Type B pancreatic cell (in vitro differentiated cells): Measurements from ENCODE around the gene UGT1A4. TPM values are rescaled to one million over a fixed set of nuclear protein-coding genes. Genes with fewer than 3 reads are reported as not detected.
"Not testable (repeated sequence)": the region's sequence is repeated elsewhere in the genome, so short reads cannot be mapped to it uniquely, and the experiment has no call there.

Experiments used
- DNase-seq: peaks from one replicate; pipeline ENCODE4 v3.0.0; 2021; ENCODE audit warnings: mixed read lengths; ENCODE audit not compliant: unreplicated experiment; ENCODE audit errors: extremely low spot score
- H3K27ac Mint-ChIP-seq: 2 replicates; pipeline ENCODE4 v1.8.0; 2021; ENCODE audit warnings: mild to moderate bottlenecking, mixed read lengths
- H3K27me3 Mint-ChIP-seq: 2 replicates; pipeline ENCODE4 v1.8.0; 2021; ENCODE audit warnings: mixed read lengths
- H3K36me3 Mint-ChIP-seq: 2 replicates; pipeline ENCODE4 v1.8.0; 2021; ENCODE audit warnings: mixed read lengths
- H3K4me1 Mint-ChIP-seq: one replicate; pipeline ENCODE4 v1.8.0; 2021; ENCODE audit warnings: mixed read lengths; ENCODE audit not compliant: unreplicated experiment
- H3K4me3 Mint-ChIP-seq: 2 replicates; pipeline ENCODE4 v1.8.0; 2021; ENCODE audit warnings: mild to moderate bottlenecking, mixed read lengths
- H3K9me3 Mint-ChIP-seq: 2 replicates; pipeline ENCODE4 v1.8.0; 2021; ENCODE audit warnings: mixed read lengths
- CTCF ChIP-seq: fragments of 200-600 bp; sonication (generic); conservative IDR thresholded peaks from 2 replicates; pipeline ENCODE4 v1.5.0; 2021; ENCODE audit warnings: antibody characterized with exemption, mild to moderate bottlenecking
- total RNA-seq: library from RNA; stranded (reverse); gene quantifications from 2 replicates; pipeline ENCODE4 v1.2.1, GENCODE V29; 2021; ENCODE audit warnings: low replicate concordance

Gene UGT1A4
- total RNA-seq, 1 donor from 2014 or later = not detected

DNA sequence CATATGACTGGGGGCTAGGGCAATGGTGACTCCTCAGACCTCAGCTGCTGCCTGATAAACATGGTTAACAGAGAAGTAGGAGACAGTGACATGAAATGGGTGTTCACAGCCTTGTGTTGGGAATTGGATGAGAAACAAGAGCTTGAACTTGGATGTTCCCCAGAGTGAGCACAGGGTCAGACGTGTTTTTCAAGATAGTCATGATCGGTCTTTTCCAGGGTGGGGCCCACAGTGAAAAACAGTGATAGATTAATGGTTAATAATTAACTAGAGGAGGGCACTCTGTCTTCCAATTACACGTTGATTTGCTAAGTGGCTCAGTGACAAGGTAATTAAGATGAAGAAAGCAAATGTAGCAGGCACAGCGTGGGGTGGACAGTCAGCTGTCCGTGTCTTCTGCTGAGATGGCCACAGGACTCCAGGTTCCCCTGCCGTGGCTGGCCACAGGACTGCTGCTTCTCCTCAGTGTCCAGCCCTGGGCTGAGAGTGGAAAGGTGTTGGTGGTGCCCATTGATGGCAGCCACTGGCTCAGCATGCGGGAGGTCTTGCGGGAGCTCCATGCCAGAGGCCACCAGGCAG lies 10.3 kb downstream of the UGT1A4 start, which contains the start of gene UGT1A3:
TSS of gene UGT1A3 (plus strand) at position 320 of the 579 bp plus-strand sequence. CDS start at position 405, 85 bp downstream.
- peaks cover 5% of the 10 kb centered on the region for H3K9me3 Mint-ChIP-seq
- no peaks in the 10 kb centered on the region for H3K36me3 Mint-ChIP-seq
- no peak for TF ChIP-seq CTCF
- no peaks in the 10 kb centered on the region for H3K4me1 Mint-ChIP-seq
- H3K27ac Mint-ChIP-seq = no peak within 1 kb of the TSS
- peaks cover 8% of the 10 kb centered on the region for H3K27me3 Mint-ChIP-seq
- no peak for DNase-seq
- H3K4me3 Mint-ChIP-seq = no peak within 1 kb of the TSS

- H3K4me3 Mint-ChIP-seq, H3K36me3 Mint-ChIP-seq: not testable (repeated sequence)
Measured at GRCh38 chr2:233736868-233737653, 18.5 kb downstream of the UGT1A4 start.

DNA sequence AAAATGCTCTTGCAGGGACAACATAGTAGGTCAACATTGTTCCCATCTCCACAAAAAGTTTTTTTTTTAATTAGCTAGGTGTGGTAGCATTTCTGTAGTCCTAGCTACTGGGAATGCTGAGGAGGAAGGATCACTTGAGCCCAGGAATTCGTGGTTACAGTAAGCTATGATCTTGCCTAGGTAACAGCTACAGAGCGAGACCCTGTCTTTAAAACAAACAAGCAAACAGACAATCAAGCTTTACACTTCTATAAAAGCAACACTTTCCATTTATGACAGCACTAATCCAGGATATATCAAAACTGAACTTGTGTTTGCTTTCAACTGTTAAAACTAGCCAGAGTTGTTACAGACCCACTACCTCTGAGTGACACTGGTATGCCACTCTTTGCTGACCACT lies 22.3 kb downstream of the UGT1A4 start:
- peaks cover 29% of the 10 kb centered on the region for H3K27me3 Mint-ChIP-seq
- TF ChIP-seq CTCF = no peak
- H3K27ac Mint-ChIP-seq = no peak overlapping the region
- H3K36me3 Mint-ChIP-seq = no peaks in the 10 kb centered on the region
- H3K4me1 Mint-ChIP-seq = no peaks in the 10 kb centered on the region
- DNase-seq = no peak
- H3K9me3 Mint-ChIP-seq = no peaks in the 10 kb centered on the region
- no peak overlapping the region for H3K4me3 Mint-ChIP-seq

More at GRCh38 chr2:233736868-233737653, 18.5 kb downstream of the UGT1A4 start:
- not testable (repeated sequence) for H3K9me3 Mint-ChIP-seq, H3K4me1 Mint-ChIP-seq, DNase-seq, H3K27ac Mint-ChIP-seq
- peaks cover 38% of the 10 kb centered on the region for H3K27me3 Mint-ChIP-seq

DNA sequence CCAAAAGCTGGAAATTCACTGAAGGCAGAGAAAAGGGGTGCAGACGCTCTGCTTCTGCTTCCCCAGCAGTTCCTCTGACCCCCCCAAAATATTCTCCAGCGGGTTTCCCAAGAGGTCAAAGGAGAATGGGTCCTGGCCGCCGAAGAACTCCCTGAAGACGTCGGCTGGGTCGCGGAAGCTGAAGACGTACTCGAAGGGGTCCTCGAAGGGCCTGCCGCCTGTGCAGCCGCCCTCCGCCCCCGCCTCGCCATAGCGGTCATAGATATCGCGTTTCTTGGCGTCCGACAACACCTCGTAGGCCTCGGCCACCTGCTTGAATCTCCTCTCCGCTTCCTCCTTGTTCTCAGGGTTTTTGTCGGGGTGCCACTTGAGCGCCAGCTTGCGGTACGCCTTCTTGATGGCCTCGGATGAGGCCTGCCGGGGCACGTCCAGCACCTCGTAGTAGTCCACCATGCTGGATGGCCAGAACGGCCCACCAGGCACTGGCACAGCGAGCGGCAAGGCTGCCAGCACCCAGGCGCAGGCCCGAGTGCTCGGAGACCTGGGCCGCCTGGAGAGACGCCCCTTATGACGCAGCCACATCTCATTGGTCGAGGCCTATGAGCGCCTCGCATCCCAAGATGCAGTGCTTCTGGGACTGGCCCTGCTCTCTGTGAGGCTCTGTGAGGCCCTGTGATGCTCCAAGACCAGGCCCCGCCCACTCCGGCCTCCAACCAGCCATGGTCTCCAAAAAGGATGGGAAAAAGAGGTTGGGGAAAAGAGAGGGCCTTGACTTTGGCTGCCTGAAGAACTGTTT lies 25.1 kb downstream of the UGT1A4 start:
- no peak overlapping the region for H3K27ac Mint-ChIP-seq
- no peak for TF ChIP-seq CTCF
- no peaks in the 10 kb centered on the region for H3K36me3 Mint-ChIP-seq
- H3K9me3 Mint-ChIP-seq = no peaks in the 10 kb centered on the region
- H3K27me3 Mint-ChIP-seq = peaks cover 26% of the 10 kb centered on the region
- no peaks in the 10 kb centered on the region for H3K4me1 Mint-ChIP-seq
- H3K4me3 Mint-ChIP-seq = no peak overlapping the region
- no peak for DNase-seq

DNA sequence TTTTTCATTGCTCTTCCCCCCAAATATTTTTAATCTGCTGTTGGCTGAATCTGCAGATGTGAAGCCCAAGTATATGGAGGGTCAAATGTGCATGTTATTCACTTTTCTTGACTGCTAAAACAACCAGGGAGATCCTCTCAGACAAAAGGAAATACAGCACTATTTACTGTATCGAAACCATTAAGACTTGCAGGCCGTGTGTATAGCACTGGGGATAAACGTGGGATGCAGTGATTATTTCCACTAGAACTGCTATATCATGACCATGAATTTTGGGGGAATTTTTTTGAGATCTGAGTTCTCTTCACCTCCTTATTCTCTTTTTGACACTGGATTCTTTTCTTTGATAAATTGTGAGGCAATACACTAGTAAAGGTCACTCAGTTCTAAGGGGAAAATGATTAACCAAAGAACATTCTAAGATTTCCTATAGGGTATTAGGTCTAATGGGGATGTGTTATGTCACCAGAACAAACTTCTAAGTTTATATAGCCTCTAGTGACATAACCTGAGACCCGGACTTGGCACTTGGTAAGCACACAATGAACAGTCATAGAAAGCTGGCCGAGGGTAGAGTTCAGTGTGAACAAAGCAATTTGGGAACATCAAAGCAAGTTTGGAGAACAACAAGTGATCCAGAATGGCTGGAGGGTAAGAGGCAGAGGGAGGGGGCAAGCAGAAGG lies 26.7 kb downstream of the UGT1A4 start:
- H3K4me1 Mint-ChIP-seq = no peaks in the 10 kb centered on the region
- TF ChIP-seq CTCF = no peak
- H3K36me3 Mint-ChIP-seq = no peaks in the 10 kb centered on the region
- H3K9me3 Mint-ChIP-seq = no peaks in the 10 kb centered on the region
- peaks cover 24% of the 10 kb centered on the region for H3K27me3 Mint-ChIP-seq
- DNase-seq = no peak
- no peak overlapping the region for H3K4me3 Mint-ChIP-seq
- H3K27ac Mint-ChIP-seq = no peak overlapping the region

- H3K4me1 Mint-ChIP-seq, DNase-seq, H3K27ac Mint-ChIP-seq, H3K9me3 Mint-ChIP-seq, H3K4me3 Mint-ChIP-seq, H3K36me3 Mint-ChIP-seq: not testable (repeated sequence)
- H3K27me3 Mint-ChIP-seq = peaks cover 20% of the 10 kb centered on the region
Measured at GRCh38 chr2:233745838-233746237, 27.3 kb downstream of the UGT1A4 start.
